Measurements from ENCODE around the gene SFTPD.

Gene SFTPD

GRCh38 chr10:79940431-79940830 is 8.5 kb downstream of the SFTPD start:
- H3K9me3 ChIP-seq (ENCODE audit: control extremely low read depth in 1 of 5, control insufficient read depth in 4 of 5, insufficient read depth in 2 of 5, low read depth in 1 of 5, low read length in 4 of 5) = no peaks in the 10 kb centered on the region
- POLR2A ChIA-PET = no interaction called here
- CTCF ChIA-PET = no interaction called here
- no peaks in the 10 kb centered on the region for H3K36me3 ChIP-seq (ENCODE audit: control insufficient read depth in 4 of 4, insufficient read depth in 4 of 4, low read length in 3 of 4)
- peaks cover 0 to 1% (median 0%) of the 10 kb centered on the region in 5 experiments for H3K27me3 ChIP-seq (replicated peaks in 2 of 5; ENCODE audit: control insufficient read depth in 4 of 5, insufficient read depth in 5 of 5, low read length in 4 of 5)
- no peak for DNase-seq
- no peak overlapping the region for H3K4me3 ChIP-seq (ENCODE audit: control insufficient read depth in 1 of 7, extremely low read depth in 1 of 7, insufficient read depth in 4 of 7, low read depth in 2 of 7, low read length in 6 of 7)
- no peak overlapping the region for H3K27ac ChIP-seq (ENCODE audit: insufficient read depth in 1 of 2, low read depth in 1 of 2, low read length in 2 of 2, poor library complexity in 1 of 2, severe bottlenecking in 2 of 2)
- peaks cover 0 to 21% (median 7%) of the 10 kb centered on the region in 4 experiments for H3K4me1 ChIP-seq (ENCODE audit: control extremely low read depth in 1 of 4, control insufficient read depth in 4 of 4, insufficient read depth in 4 of 4, low read length in 3 of 4)

DNA sequence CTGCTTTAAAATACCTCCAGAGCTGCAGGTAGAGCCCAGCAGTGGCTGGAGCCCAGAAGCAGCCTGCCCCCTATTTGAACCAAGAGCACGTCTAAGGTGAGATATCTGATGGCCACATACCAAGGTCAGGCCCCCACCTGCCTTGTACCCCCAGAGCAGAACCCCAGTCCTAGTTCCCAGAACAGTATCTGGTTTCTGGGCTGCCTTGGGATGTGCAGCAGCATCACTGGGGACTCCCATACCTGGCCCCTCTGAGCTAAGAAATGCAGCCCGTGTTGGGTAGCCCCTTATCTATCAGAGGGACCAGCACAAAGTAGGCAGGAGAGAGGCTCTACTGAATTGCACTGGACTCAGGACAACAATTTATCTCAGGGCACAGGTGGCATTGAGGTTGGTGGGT is 8.9 kb downstream of the SFTPD start:
- ChIA-PET CTCF (interaction anchor here (1.3 kb wide), 1 partner anchor 118 kb away, joined by 3 read pairs; no protein-coding TSS in a partner anchor), POLR2A (no interaction called here)
- H3K9me3 ChIP-seq (ENCODE audit: control extremely low read depth in 1 of 5, control insufficient read depth in 4 of 5, insufficient read depth in 2 of 5, low read depth in 1 of 5, low read length in 4 of 5) = no peaks in the 10 kb centered on the region
- peaks cover 0 to 21% (median 7%) of the 10 kb centered on the region in 4 experiments for H3K4me1 ChIP-seq (ENCODE audit: control extremely low read depth in 1 of 4, control insufficient read depth in 4 of 4, insufficient read depth in 4 of 4, low read length in 3 of 4)
- no peak for DNase-seq
- WGBS (ENCODE audit: insufficient coverage) = 97% methylated on average over 2 of the region's 2 CpGs
- no peaks in the 10 kb centered on the region for H3K36me3 ChIP-seq (ENCODE audit: control insufficient read depth in 4 of 4, insufficient read depth in 4 of 4, low read length in 3 of 4)
- H3K27me3 ChIP-seq (replicated peaks in 2 of 5; ENCODE audit: control insufficient read depth in 4 of 5, insufficient read depth in 5 of 5, low read length in 4 of 5) = peaks cover 0 to under 1% (median 0%) of the 10 kb centered on the region in 5 experiments
- H3K27ac ChIP-seq (ENCODE audit: insufficient read depth in 1 of 2, low read depth in 1 of 2, low read length in 2 of 2, poor library complexity in 1 of 2, severe bottlenecking in 2 of 2) = no peak overlapping the region
- no peak overlapping the region for H3K4me3 ChIP-seq (ENCODE audit: control insufficient read depth in 1 of 7, extremely low read depth in 1 of 7, insufficient read depth in 4 of 7, low read depth in 2 of 7, low read length in 6 of 7)

GRCh38 chr10:79938728-79939406 is 10.0 kb downstream of the SFTPD start:
- Histone ChIP-seq H3K27me3 (replicated peaks in 2 of 5; ENCODE audit: control insufficient read depth in 4 of 5, insufficient read depth in 5 of 5, low read length in 4 of 5) (no peaks in the 10 kb centered on the region), H3K36me3 (ENCODE audit: control insufficient read depth in 4 of 4, insufficient read depth in 4 of 4, low read length in 3 of 4) (no peaks in the 10 kb centered on the region), H3K4me1 (ENCODE audit: control extremely low read depth in 1 of 4, control insufficient read depth in 4 of 4, insufficient read depth in 4 of 4, low read length in 3 of 4) (peaks cover 0 to 21% (median 7%) of the 10 kb centered on the region in 4 experiments), H3K27ac (ENCODE audit: insufficient read depth in 1 of 2, low read depth in 1 of 2, low read length in 2 of 2, poor library complexity in 1 of 2, severe bottlenecking in 2 of 2) (no peak overlapping the region), H3K4me3 (ENCODE audit: control insufficient read depth in 1 of 7, extremely low read depth in 1 of 7, insufficient read depth in 4 of 7, low read depth in 2 of 7, low read length in 6 of 7) (no peak overlapping the region), H3K9me3 (ENCODE audit: control extremely low read depth in 1 of 5, control insufficient read depth in 4 of 5, insufficient read depth in 2 of 5, low read depth in 1 of 5, low read length in 4 of 5) (no peaks in the 10 kb centered on the region)
- ChIA-PET CTCF (interaction anchor here (1.3 kb wide), 1 partner anchor 119 kb away, joined by 3 read pairs; no protein-coding TSS in a partner anchor), POLR2A (no interaction called here)
- 71% methylated on average over 4 of the region's 6 CpGs for WGBS (ENCODE audit: insufficient coverage)
- DNase-seq = peak; percentile 74 to 89 (median 82)

GRCh38 chr10:79937701-79938151 is 11.2 kb downstream of the SFTPD start:
- H3K36me3 ChIP-seq (ENCODE audit: control insufficient read depth in 4 of 4, insufficient read depth in 4 of 4, low read length in 3 of 4) = no peaks in the 10 kb centered on the region
- H3K27me3 ChIP-seq (replicated peaks in 2 of 5; ENCODE audit: control insufficient read depth in 4 of 5, insufficient read depth in 5 of 5, low read length in 4 of 5) = no peaks in the 10 kb centered on the region
- H3K9me3 ChIP-seq (ENCODE audit: control extremely low read depth in 1 of 5, control insufficient read depth in 4 of 5, insufficient read depth in 2 of 5, low read depth in 1 of 5, low read length in 4 of 5) = no peaks in the 10 kb centered on the region
- ChIA-PET CTCF (interaction anchor here (1.3 kb wide), 1 partner anchor 9 kb away, joined by 4 read pairs; no protein-coding TSS in a partner anchor), POLR2A (no interaction called here)
- no peak overlapping the region for H3K4me3 ChIP-seq (ENCODE audit: control insufficient read depth in 1 of 7, extremely low read depth in 1 of 7, insufficient read depth in 4 of 7, low read depth in 2 of 7, low read length in 6 of 7)
- DNase-seq = no peak
- 96% methylated on average over 9 of the region's 10 CpGs for WGBS (ENCODE audit: insufficient coverage)
- H3K27ac ChIP-seq (ENCODE audit: insufficient read depth in 1 of 2, low read depth in 1 of 2, low read length in 2 of 2, poor library complexity in 1 of 2, severe bottlenecking in 2 of 2) = no peak overlapping the region
- peaks cover 0 to 21% (median 7%) of the 10 kb centered on the region in 4 experiments for H3K4me1 ChIP-seq (ENCODE audit: control extremely low read depth in 1 of 4, control insufficient read depth in 4 of 4, insufficient read depth in 4 of 4, low read length in 3 of 4)

DNA sequence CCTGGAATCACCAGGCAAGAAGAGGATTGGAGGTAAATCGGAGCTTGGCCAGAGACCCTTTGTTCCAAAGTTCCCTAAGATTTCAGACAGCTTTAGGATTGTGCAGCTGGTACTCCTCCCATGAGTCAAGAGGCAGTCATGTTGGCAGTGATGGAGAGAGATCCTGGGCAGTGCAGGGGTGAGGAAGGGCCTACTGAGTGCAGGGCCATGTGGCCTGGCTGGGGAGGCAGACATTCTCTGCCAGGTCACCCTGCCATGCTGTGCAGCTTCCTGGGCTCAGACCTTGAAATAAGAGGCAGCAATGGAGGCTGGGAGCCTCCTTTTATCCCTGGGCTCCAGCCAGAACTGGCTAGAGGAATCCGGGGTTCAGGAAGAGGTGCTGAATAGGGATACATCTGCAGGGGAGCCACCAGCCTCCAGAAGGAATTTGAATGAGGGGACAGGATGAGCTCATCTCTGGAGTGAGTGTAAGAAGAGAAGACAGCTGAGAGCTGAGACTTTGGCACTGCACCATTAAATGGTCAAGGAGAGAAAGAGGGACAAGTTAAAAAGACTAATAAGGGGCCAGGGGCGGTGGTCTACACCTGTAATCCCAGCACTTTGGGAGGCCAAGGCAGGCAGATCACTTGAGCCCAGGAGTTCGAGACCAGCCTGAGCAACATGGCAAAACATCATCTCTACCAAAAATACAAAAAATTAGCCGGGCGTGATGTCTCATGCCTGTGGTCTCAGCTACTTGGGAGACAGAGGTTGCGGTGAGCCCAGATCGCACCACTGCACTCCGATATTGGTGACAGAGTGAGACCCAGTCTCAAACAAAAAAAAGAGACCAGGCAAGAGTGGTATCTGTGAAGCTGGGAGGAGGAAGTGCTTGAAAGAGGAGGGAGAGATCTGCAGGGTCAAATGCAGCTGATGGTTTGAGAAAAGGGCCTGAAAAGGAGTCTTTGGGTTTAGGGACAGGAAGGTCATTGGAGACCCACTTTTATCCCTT is 12.0 kb downstream of the SFTPD start:
- CTCF ChIA-PET = interaction anchor here (1.3 kb wide), 1 partner anchor 8 kb away, joined by 4 read pairs; no protein-coding TSS in a partner anchor
- no peaks in the 10 kb centered on the region for H3K27me3 ChIP-seq (replicated peaks in 2 of 5; ENCODE audit: control insufficient read depth in 4 of 5, insufficient read depth in 5 of 5, low read length in 4 of 5)

DNA sequence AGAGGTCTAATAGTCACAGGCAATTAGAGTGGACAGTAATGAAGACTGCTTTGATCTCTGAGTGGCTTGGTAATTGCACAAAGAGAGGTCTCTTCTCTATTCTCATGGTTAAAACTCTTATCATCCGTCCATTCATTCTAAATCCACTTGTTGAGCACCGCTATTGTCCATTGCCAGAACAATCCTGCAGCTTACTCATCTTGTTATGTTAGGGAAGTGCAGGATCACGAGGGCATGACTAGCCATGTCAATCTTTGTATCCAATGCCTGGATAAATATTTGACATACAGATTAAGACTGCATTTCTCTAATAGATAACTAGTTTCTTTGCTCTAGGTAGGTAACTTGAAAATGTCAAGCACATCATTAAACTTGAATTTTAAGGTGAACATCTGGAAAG is 14.9 kb downstream of the SFTPD start:
- no peak overlapping the region for H3K4me3 ChIP-seq (ENCODE audit: control insufficient read depth in 1 of 7, extremely low read depth in 1 of 7, insufficient read depth in 4 of 7, low read depth in 2 of 7, low read length in 6 of 7)
- ChIA-PET POLR2A (no interaction called here), CTCF (no interaction called here)
- no peak for DNase-seq
- H3K4me1 ChIP-seq (ENCODE audit: control extremely low read depth in 1 of 4, control insufficient read depth in 4 of 4, insufficient read depth in 4 of 4, low read length in 3 of 4) = peaks cover 0 to 18% (median 9%) of the 10 kb centered on the region in 4 experiments
- 100% methylated on average over 1 of the region's 3 CpGs for WGBS (ENCODE audit: insufficient coverage)
- no peaks in the 10 kb centered on the region for H3K36me3 ChIP-seq (ENCODE audit: control insufficient read depth in 4 of 4, insufficient read depth in 4 of 4, low read length in 3 of 4)
- peaks cover 0 to 21% (median 5%) of the 10 kb centered on the region in 5 experiments for H3K27me3 ChIP-seq (replicated peaks in 2 of 5; ENCODE audit: control insufficient read depth in 4 of 5, insufficient read depth in 5 of 5, low read length in 4 of 5)
- no peak overlapping the region for H3K27ac ChIP-seq (ENCODE audit: insufficient read depth in 1 of 2, low read depth in 1 of 2, low read length in 2 of 2, poor library complexity in 1 of 2, severe bottlenecking in 2 of 2)
- H3K9me3 ChIP-seq (ENCODE audit: control extremely low read depth in 1 of 5, control insufficient read depth in 4 of 5, insufficient read depth in 2 of 5, low read depth in 1 of 5, low read length in 4 of 5) = no peaks in the 10 kb centered on the region

More for the DNA sequence above, 12.0 kb downstream of the SFTPD start:
- H3K4me1 ChIP-seq (ENCODE audit: control extremely low read depth in 1 of 4, control insufficient read depth in 4 of 4, insufficient read depth in 4 of 4, low read length in 3 of 4) = peaks cover 0 to 21% (median 7%) of the 10 kb centered on the region in 4 experiments
- no peak overlapping the region for H3K4me3 ChIP-seq (ENCODE audit: control insufficient read depth in 1 of 7, extremely low read depth in 1 of 7, insufficient read depth in 4 of 7, low read depth in 2 of 7, low read length in 6 of 7)
- 88% methylated on average over 7 of the region's 9 CpGs for WGBS (ENCODE audit: insufficient coverage)
- no peaks in the 10 kb centered on the region for H3K9me3 ChIP-seq (ENCODE audit: control extremely low read depth in 1 of 5, control insufficient read depth in 4 of 5, insufficient read depth in 2 of 5, low read depth in 1 of 5, low read length in 4 of 5)
- H3K27ac ChIP-seq (ENCODE audit: insufficient read depth in 1 of 2, low read depth in 1 of 2, low read length in 2 of 2, poor library complexity in 1 of 2, severe bottlenecking in 2 of 2) = no peak overlapping the region
- POLR2A ChIA-PET = no interaction called here
- no peak for DNase-seq
- no peaks in the 10 kb centered on the region for H3K36me3 ChIP-seq (ENCODE audit: control insufficient read depth in 4 of 4, insufficient read depth in 4 of 4, low read length in 3 of 4)
